Stimulated activated CD8-positive, alpha-beta memory T cell treated with anti-CD3 and anti-CD28 coated beads, Interleukin-12 subunit alpha, Interleukin-12 subunit beta, amount 100 ng/mL, for 4 hours (primary cell): Measurements from ENCODE around the gene OR2T5.
"Not testable (repeated sequence)": the region's sequence is repeated elsewhere in the genome, so short reads cannot be mapped to it uniquely, and the experiment has no call there.

Experiments used
- DNase-seq: peaks from one replicate; pipeline ENCODE4 v3.0.0-alpha.2; 2020; ENCODE audit warnings: low read depth

The OR2T5 gene

GRCh38 chr1:248488289-248488688, at the start of gene OR2T5:
Gene OR2T5, plus strand, starts transcription at chr1:248488589. Its CDS starts 0 bp downstream, at chr1:248488589.
- DNase-seq, result not testable (repeated sequence)

GRCh38 chr1:248438668-248439067, 49.7 kb upstream of the OR2T5 start:
- DNase-seq, result not testable (repeated sequence)

GRCh38 chr1:248439283-248439682, 49.1 kb upstream of the OR2T5 start:
- DNase-seq, result not testable (repeated sequence)

- not testable (repeated sequence) for DNase-seq
Observed at GRCh38 chr1:248442500-248443277, 45.7 kb upstream of the OR2T5 start.

GRCh38 chr1:248444603-248445002, 43.8 kb upstream of the OR2T5 start:
- not testable (repeated sequence) for DNase-seq

- DNase-seq, result not testable (repeated sequence)
Observed at GRCh38 chr1:248445399-248445798, 43.0 kb upstream of the OR2T5 start, which contains the start of gene OR2T2. Gene OR2T2, plus strand, starts transcription at chr1:248445637. Its CDS starts 7,161 bp downstream, at chr1:248452798.

GRCh38 chr1:248448409-248449074, 39.8 kb upstream of the OR2T5 start:
- not testable (repeated sequence) for DNase-seq

GRCh38 chr1:248449821-248450465, 38.4 kb upstream of the OR2T5 start:
- not testable (repeated sequence) for DNase-seq

- DNase-seq, result not testable (repeated sequence)
Observed at GRCh38 chr1:248450466-248451145, 37.8 kb upstream of the OR2T5 start.

- DNase-seq, result not testable (repeated sequence)
Observed at GRCh38 chr1:248453619-248454018, 34.8 kb upstream of the OR2T5 start.

- DNase-seq, result not testable (repeated sequence)
Observed at GRCh38 chr1:248455045-248455444, 33.3 kb upstream of the OR2T5 start.

- DNase-seq, result not testable (repeated sequence)
Observed at GRCh38 chr1:248456635-248457034, 31.8 kb upstream of the OR2T5 start.

- DNase-seq, result not testable (repeated sequence)
Observed at GRCh38 chr1:248459117-248459516, 29.3 kb upstream of the OR2T5 start.

GRCh38 chr1:248471154-248471553, 17.2 kb upstream of the OR2T5 start:
- no peak for DNase-seq

GRCh38 chr1:248472111-248472510, 16.3 kb upstream of the OR2T5 start:
- DNase-seq, result not testable (repeated sequence)

GRCh38 chr1:248473051-248473450, 15.3 kb upstream of the OR2T5 start, which contains the start of gene OR2T3:
Gene OR2T3, plus strand, starts transcription at chr1:248473351. Its CDS starts 0 bp downstream, at chr1:248473351.
- not testable (repeated sequence) for DNase-seq

GRCh38 chr1:248475660-248476059, 12.7 kb upstream of the OR2T5 start:
- DNase-seq, result not testable (repeated sequence)

GRCh38 chr1:248481686-248482579, 6.5 kb upstream of the OR2T5 start:
- DNase-seq, result not testable (repeated sequence)

GRCh38 chr1:248496661-248497060, 8.3 kb downstream of the OR2T5 start:
- not testable (repeated sequence) for DNase-seq

- not testable (repeated sequence) for DNase-seq
Observed at GRCh38 chr1:248500305-248501035, 12.1 kb downstream of the OR2T5 start.
